GM12878 (cell line): ENCODE data around the gene NKAIN1. TPM values are rescaled to one million over a fixed set of nuclear protein-coding genes. Genes with fewer than 3 reads are reported as not detected.

Experiments used
- ATAC-seq: fragments of 200-7000 bp; cut with Tn5 transposase; 3 replicates; pipeline ENCODE4 v1.9.1; 2020; ENCODE audit warnings: mild to moderate bottlenecking, moderate library complexity
- BruUV-seq: library from RNA; stranded (reverse); fragments of 400-500 nt; replicated peaks from 2 replicates; lab custom pipeline; 2021; lab: Mats Ljungman, UMichigan
- CTCF ChIA-PET: fragments of 300-600 bp; sonication (Branson Sonifier 250); formaldehyde crosslinking; extraction: SDS; loops from one replicate; lab custom pipeline; 2021; ENCODE audit warnings: inconsistent platforms; lab: Yijun Ruan, JAX
- POLR2A ChIA-PET: fragments of 350-600 bp; formaldehyde crosslinking; extraction: SDS; loops from one replicate; lab custom pipeline; 2021; ENCODE audit warnings: inconsistent platforms; lab: Charles Lee
- RAD21 ChIA-PET: fragments of 300-600 bp; sonication (Branson Sonifier 250); formaldehyde crosslinking; loops from one replicate; lab custom pipeline; 2023; ENCODE audit warnings: antibody characterized with exemption; ENCODE audit not compliant: unreplicated experiment; lab: Charles Lee
- SMC1A ChIA-PET: fragments of 300-600 bp; sonication (Branson Sonifier 250); formaldehyde crosslinking; loops from one replicate; lab custom pipeline; 2023; ENCODE audit not compliant: unreplicated experiment, uncharacterized antibody; lab: Charles Lee
- DNase-seq: peaks from one replicate; pipeline ENCODE4 v3.0.0-alpha.2; 2011; ENCODE audit warnings: low read depth, low spot score
- FAIRE-seq: peaks from 3 replicates; lab custom pipeline; 2011; peaks lifted over from hg19 to GRCh38; lab: Jason Lieb, UNC
- H2AFZ ChIP-seq: 2 replicates; pipeline ENCODE4 v1.6.0; 2011; ENCODE audit warnings: low read depth, low read length, control low read depth; ENCODE audit not compliant: control insufficient read depth
- H3K27ac ChIP-seq: 2 replicates; pipeline ENCODE4 v1.5.1; 2011; ENCODE audit warnings: control low read depth; ENCODE audit not compliant: control insufficient read depth, insufficient read depth
- H3K27me3 ChIP-seq, 2 experiments: replicated peaks in 1 of 2; 2 replicates each; pipeline versions ENCODE4 v1.6.0 to v1.6.1; 2011; ENCODE audit warnings: low read length in 1 of 2; ENCODE audit not compliant: control insufficient read depth in 2 of 2, insufficient read depth in 2 of 2
- H3K36me3 ChIP-seq, 2 experiments: 2 replicates each; pipeline ENCODE4 v1.5.1; 2011; ENCODE audit warnings: low read length in 1 of 2; ENCODE audit not compliant: control insufficient read depth in 2 of 2, insufficient read depth in 2 of 2
- H3K4me1 ChIP-seq: 2 replicates; pipeline ENCODE4 v1.6.1; 2011; ENCODE audit warnings: mild to moderate bottlenecking, low read length, moderate library complexity, mixed read lengths; ENCODE audit not compliant: control insufficient read depth, insufficient read depth
- H3K4me2 ChIP-seq: 2 replicates; pipeline ENCODE4 v1.6.0; 2011; ENCODE audit warnings: control low read depth; ENCODE audit not compliant: control insufficient read depth, insufficient read depth
- H3K4me3 ChIP-seq: fragments of 200-600 bp; sonication (generic); 2 replicates; pipeline ENCODE4 v1.5.1; 2016
- H3K79me2 ChIP-seq: 2 replicates; pipeline ENCODE4 v1.6.0; 2011; ENCODE audit warnings: low read length; ENCODE audit not compliant: control insufficient read depth, insufficient read depth
- H3K9ac ChIP-seq: 2 replicates; pipeline ENCODE4 v1.8.0; 2011; ENCODE audit warnings: low read length, control low read depth, mixed read lengths; ENCODE audit not compliant: control insufficient read depth, insufficient read depth
- H3K9me3 ChIP-seq: replicated peaks from 3 replicates; pipeline ENCODE4 v1.5.1; 2011; ENCODE audit warnings: mild to moderate bottlenecking, low read length; ENCODE audit not compliant: control insufficient read depth, insufficient read depth
- H4K20me1 ChIP-seq: 2 replicates; pipeline ENCODE4 v1.6.0; 2011; ENCODE audit not compliant: control insufficient read depth, insufficient read depth
- ATF3 ChIP-seq: IDR thresholded peaks from 2 replicates; pipeline ENCODE4 v1.6.1; 2011; ENCODE audit warnings: low read depth, mild to moderate bottlenecking, low read length, moderate library complexity, borderline replicate concordance; ENCODE audit errors: extremely low read depth
- FOS ChIP-seq: IDR thresholded peaks from 3 replicates; pipeline ENCODE4 v1.6.1; 2011; ENCODE audit warnings: borderline replicate concordance; ENCODE audit not compliant: insufficient read length; ENCODE audit errors: extremely low read depth
- FOXK2 ChIP-seq: fragments of 450-650 bp; IDR thresholded peaks from 2 replicates; pipeline ENCODE4 v1.6.1; 2017; ENCODE audit warnings: mild to moderate bottlenecking, moderate library complexity
- MTA3 ChIP-seq: IDR thresholded peaks from 2 replicates; pipeline ENCODE4 v1.6.1; 2012; ENCODE audit warnings: low read length, inconsistent platforms, borderline replicate concordance
- MYB ChIP-seq: fragments of 150-350 bp; IDR thresholded peaks from 2 replicates; pipeline ENCODE4 v1.6.1; 2014; ENCODE audit warnings: mild to moderate bottlenecking, low read depth, low read length, borderline replicate concordance
- NKRF ChIP-seq: fragments of 450-650 bp; conservative IDR thresholded peaks from 2 replicates; pipeline ENCODE4 v1.6.1; 2017; ENCODE audit warnings: mild to moderate bottlenecking, moderate library complexity
- POU2F2 ChIP-seq: IDR thresholded peaks from 3 replicates; pipeline ENCODE4 v1.6.1; 2011; ENCODE audit warnings: low read depth, mild to moderate bottlenecking, low read length, borderline replicate concordance
- RFX5 ChIP-seq: IDR thresholded peaks from 2 replicates; pipeline ENCODE4 v1.6.1; 2011; ENCODE audit warnings: low read depth, low read length, improper control_type of control experiment
- USF2 ChIP-seq: IDR thresholded peaks from 2 replicates; pipeline ENCODE4 v1.6.1; 2011; ENCODE audit warnings: low read depth, low read length, improper control_type of control experiment, borderline replicate concordance
- WGBS: methylation state at CpG from one replicate; pipeline ENCODE4 v1.1.6; 2016; ENCODE audit warnings: low lambda C conversion rate; ENCODE audit not compliant: insufficient replicate concordance, insufficient coverage; ENCODE audit errors: missing lambda C conversion rate; 5-methylcytosine and 5-hydroxymethylcytosine counted together
- in situ Hi-C: fragments of 300-500 bp; cut with MboI; formaldehyde crosslinking; loops from 9 replicates; pipeline ENCODE4 v1.14.3; 2018; ENCODE audit warnings: mixed read lengths
- intact Hi-C: fragments of 100-400 bp; cut with micrococcal nuclease; formaldehyde crosslinking; loops from one replicate; pipeline ENCODE4 v1.14.2; 2022; ENCODE audit not compliant: unreplicated experiment
- polyA plus RNA-seq, 11 experiments: library from polyadenylated mRNA; depleted of rRNA in 4 of 11; unstranded in 6 of 11; stranded (reverse) in 5 of 11; fragments of >200 nt; fragmentation: Nextera tagmentation in 4 of 11; fragmentation: Illumina TruSeq in 1 of 11; extraction: Ambion mirVana in 4 of 11; extraction: Trizol in 1 of 11; gene quantifications; 1 replicate in 1 of 11; 2 replicates in 10 of 11; pipeline versions ENCODE4 v1.2.1 to v1.2.3, GENCODE V29; 2011 to 2016; ENCODE audit warnings: inconsistent platforms in 2 of 11, missing spikeins in 2 of 11, low read depth in 1 of 11
- total RNA-seq, 4 experiments: library from RNA; depleted of rRNA in 3 of 4; stranded (reverse); fragments of >200 nt in 3 of 4; fragmentation: Illumina TruSeq in 1 of 4; extraction: Trizol in 1 of 4; gene quantifications; 2 replicates each; pipeline versions ENCODE4 v1.2.1 to v1.2.3, GENCODE V29; 2013 to 2021

The NKAIN1 gene
- total and polyA plus RNA-seq, 10 of the 15 experiments (the other 5 are each of a cell fraction or from before 2014, with no cell fraction given): not detected

GRCh38 chr1:31153423-31153822, 86.3 kb downstream of the NKAIN1 start:
- BruUV-seq: no TSS peak
- no peaks in the 10 kb centered on the region for H3K27me3 ChIP-seq
- WGBS: 59% methylated on average over 3 of the region's 3 CpGs
- H3K4me3 ChIP-seq: no peak overlapping the region
- CTCF ChIA-PET: interaction anchor here (0.5 to 1.3 kb wide), 2 partner anchors 9 to 374 kb away, joined by 3 read pairs; no protein-coding TSS in a partner anchor
- TF ChIP-seq RFX5 (no peak), FOS (no peak), FOXK2 (no peak), MTA3 (no peak), ATF3 (no peak), NKRF (no peak), MYB (no peak), POU2F2 (no peak), USF2 (no peak)
- DNase-seq (no peak), ATAC-seq (no peak), FAIRE-seq (no peak)
- 0 out of 2 replicates have a peak, but pooled peaks cover 3% of the 10 kb centered on the region for H3K4me1 ChIP-seq
- H3K9me3 ChIP-seq: no peaks in the 10 kb centered on the region
- no peak overlapping the region for H3K27ac ChIP-seq
- no peaks in the 10 kb centered on the region for H3K36me3 ChIP-seq
- no peaks in the 10 kb centered on the region for H3K79me2 ChIP-seq
- RAD21 ChIA-PET: no interaction called here
- intact Hi-C loops (no loop called here), in situ Hi-C loops (no loop called here)
- no peak overlapping the region for H2AFZ ChIP-seq
- H3K9ac ChIP-seq: no peak overlapping the region
- H3K4me2 ChIP-seq: no peak overlapping the region
- SMC1A ChIA-PET: no interaction called here
- POLR2A ChIA-PET: no interaction called here
- no peaks in the 10 kb centered on the region for H4K20me1 ChIP-seq
